DMS 273 treated with DMSO at 0.1 percent for 48 hours (cell line): ENCODE results near the gene TP53I13.
A peak's percentile ranks its signal among the peaks of the same experiment; 100 is the strongest.

ENCODE experiments used
- DNase-seq: peaks from one replicate; lab custom pipeline; 2025; lab: John Stamatoyannopoulos, UW

TP53I13 gene

GRCh38 chr17:29581583-29582253, 13.2 kb downstream of the TP53I13 start:
- no peak for DNase-seq

DNA sequence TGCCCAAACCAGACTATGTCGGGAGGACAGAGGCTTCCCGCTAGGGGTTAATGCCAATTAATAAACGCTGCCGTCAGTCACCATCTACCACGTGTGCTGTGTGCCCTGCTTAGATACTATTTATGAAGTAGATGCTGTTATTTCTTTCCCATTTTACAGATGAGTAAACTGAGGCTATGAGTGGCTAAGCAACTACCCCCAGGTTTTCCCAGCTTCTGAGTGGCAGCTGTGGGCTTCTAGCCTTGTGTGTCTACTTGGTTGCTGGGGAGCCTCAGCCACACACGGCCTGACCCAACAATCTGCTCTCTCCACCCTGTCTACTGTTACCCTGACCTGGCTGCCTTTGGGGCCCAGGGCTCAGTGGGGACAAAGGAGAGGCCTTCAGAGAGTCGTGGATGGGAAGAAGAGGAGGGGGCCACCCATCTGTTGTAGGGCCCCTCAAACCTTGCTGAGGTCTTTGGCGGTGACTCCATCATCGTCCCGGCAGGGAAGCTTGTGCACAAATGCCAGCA, 13.8 kb downstream of the TP53I13 start:
- DNase-seq, result peak; percentile 49

DNA sequence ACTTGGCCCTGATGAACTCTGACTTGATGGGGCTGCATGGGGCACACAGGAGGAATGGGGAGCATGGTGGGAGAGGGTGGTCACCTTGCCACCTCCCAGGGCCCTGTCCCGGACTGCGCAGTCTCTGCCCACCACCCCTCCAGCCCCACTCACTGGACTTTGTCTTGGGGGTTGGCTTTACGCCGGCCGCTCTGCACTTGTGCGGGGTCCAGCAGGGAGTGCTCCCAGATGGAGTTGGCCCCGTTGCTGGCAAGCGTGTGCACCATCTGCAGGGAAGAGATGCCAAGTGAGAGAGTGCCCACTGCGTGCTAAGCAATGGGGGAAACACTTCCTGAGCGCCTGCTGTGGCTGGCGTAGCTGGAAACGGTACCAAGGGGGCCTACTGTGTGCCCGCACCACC, 14.3 kb downstream of the TP53I13 start:
- no peak for DNase-seq

DNA sequence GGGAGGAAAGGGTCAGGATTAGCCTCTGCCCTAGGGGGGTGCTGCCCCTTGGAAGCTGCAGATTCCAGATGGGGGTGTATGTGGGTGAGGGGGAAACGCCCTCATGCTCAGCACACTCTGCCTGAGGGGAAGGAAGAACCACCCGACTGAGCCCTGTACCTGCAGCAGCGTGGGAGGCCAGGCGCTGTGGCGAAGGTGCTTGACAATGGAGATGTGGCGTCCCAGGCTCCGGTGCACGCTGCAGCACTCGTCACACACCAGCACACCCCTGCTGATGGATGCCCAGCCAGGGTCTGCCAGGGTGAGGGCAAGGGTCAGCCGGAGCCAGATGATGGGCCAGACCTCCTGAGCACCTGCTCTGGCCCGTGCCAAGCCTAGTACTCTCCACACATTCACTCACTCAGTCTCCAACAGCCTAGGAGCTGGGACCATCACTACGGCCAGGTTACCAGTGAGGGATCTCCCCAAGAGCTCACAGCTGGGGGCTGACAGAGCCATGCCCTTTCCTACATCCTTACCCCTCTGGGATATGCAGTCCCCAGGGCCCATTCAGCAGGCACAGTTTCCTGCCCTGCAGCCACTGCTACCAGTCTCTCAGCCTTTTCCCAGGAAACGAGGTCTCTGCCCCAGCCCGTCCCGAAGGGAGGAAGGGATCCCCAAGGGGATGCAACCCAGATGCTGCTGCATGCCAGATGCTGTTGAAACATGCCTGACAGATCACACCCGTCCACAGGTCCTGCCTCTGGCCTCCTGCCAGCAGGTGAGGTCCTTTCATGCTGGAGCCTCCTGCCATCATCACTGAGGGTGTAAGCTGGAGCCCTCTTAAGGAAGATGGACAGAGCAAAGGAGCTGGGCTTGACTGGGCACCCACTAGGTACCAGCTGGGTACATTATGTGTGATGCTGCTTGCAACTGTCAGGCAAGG, 15.1 kb downstream of the TP53I13 start:
- no peak for DNase-seq

GRCh38 chr17:29584452-29585079, 16.1 kb downstream of the TP53I13 start:
- DNase-seq, result no peak

GRCh38 chr17:29585080-29585751, 16.7 kb downstream of the TP53I13 start:
- no peak for DNase-seq

DNA sequence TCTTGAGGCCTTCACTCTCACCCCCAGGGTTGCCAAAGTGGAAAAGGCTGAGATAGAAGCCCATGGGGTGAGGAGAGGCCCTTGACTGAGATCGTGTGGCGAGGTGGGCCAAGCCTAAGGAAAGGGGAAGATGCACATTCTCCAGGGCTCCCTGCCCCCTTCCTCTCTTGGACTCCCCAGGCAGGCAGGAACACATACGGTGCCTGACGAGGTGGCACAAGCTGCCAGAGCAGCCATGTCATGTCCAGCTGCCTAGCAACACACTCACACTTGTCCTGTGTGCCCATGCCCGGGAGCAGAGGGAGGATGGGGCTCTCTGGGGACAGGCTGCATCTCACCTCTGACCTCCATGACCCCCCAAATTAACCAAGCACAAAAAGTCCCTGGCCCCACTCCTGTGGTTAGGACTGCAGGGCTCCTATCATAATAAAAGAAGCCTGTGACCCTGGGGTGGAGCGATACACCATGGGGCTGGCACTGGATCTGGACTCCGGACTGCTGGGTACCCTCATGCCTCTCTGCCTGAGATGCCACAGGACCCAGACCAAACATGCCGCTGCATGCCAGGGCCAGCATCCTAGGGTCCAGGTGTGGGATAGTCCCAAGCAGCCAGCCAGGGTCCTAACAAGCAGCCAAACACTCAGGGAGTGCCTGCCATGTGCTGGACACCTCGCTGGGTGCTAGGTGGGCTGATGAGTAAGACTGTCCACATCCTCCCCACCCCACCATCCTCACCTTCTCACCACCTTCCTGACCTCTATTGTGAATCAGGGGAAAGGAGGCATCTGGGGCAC, 18.4 kb downstream of the TP53I13 start:
- no peak for DNase-seq

DNA sequence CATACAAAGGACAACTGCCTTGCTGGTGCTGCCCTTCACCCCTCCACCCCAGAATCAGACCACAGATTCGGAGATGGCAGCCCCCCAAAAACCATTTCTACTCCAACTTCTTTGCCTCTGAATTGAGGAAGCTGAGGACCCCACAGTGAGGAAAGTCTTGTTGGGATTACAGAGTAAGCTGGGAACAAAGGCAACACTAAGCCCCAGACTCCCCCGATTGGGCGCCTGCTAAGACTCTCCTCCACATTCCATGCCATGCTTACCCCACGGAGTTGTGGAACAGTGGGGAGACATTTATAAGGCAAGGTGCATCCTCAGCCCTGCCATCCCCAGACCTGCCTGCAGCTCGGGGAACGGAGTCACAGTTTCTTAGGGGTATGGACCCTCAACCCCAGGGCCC, 19.1 kb downstream of the TP53I13 start:
- DNase-seq, result no peak

DNA sequence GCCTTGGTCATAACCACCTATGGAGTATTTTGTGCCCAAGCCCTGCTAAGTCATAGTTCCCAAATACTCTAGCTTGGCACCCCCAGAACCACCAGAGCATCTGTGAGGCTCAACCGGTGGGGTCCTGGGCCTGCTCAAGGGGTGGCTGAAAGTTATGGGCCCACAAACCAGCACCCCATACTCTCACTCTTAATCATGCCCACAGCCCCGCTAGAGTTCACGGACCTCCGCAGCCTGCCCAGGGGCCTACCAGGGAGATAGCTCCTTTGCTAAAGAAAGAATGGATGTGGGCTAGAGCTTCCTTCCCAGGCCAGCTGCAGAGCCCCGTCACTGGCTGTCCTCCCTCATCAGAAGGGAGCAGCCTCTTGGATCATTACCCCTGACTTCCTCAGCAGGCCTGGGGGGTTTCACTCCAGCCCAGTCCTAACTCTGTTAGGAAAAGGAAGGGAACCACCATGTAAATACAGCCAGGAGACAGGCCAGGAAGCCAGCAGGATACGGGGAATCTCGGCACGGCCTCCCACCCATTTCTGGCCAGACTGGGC, 19.6 kb downstream of the TP53I13 start:
- no peak for DNase-seq

DNA sequence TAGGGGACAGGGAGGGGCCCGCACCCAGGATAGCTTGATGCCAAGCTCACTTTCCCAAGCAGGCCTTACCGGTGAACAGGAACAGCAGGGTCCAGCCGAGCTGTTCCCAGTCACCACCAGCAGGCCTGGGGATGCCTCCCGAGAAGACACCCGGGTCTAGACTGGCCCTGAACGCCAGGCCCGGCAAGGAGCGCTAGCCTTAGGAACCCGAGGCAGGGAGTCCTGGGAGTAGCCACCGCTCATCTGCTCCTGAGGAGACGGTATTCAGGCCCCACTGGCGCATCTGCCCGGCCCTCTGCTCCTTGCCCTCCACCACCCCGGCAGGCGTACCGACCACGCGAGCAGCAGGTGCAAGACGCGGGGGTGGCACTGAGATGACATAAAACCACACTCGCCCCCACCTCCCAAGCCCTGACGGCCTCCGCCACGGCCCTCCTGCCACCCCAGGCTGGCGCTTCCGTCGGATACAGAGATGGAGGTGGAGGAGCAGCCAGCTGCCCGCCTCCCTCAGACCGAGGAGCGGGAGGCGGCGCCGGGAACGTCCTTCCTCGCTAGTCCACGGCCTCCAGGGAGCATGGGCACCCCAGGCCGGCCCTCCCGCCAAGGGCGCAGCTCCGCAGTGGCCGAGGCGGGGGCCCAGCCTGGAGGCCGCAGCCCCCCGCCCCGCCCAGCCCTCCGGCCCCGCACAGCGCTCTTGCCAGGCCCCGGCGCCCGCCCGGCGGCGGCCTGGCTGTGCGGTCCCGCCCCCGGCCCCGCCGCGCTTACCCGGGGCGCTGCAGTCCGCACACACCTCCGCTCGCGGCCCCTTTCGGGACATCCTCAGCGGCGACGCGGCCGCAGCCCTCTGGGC, 20.3 kb downstream of the TP53I13 start:
- DNase-seq, result no peak

GRCh38 chr17:29589524-29590410, 21.3 kb downstream of the TP53I13 start, which contains the start of gene GIT1:
Gene GIT1, minus strand, starts transcription at chr17:29589648. Its CDS starts 270 bp downstream, at chr17:29589378.
- DNase-seq, result peak; percentile 52

- DNase-seq, result peak; percentile 81
These were observed 22.1 kb downstream of the TP53I13 start for GRCh38 chr17:29590411-29591145.

- peak; percentile 82 for DNase-seq
These were observed 22.7 kb downstream of the TP53I13 start for GRCh38 chr17:29591146-29591736.

DNA sequence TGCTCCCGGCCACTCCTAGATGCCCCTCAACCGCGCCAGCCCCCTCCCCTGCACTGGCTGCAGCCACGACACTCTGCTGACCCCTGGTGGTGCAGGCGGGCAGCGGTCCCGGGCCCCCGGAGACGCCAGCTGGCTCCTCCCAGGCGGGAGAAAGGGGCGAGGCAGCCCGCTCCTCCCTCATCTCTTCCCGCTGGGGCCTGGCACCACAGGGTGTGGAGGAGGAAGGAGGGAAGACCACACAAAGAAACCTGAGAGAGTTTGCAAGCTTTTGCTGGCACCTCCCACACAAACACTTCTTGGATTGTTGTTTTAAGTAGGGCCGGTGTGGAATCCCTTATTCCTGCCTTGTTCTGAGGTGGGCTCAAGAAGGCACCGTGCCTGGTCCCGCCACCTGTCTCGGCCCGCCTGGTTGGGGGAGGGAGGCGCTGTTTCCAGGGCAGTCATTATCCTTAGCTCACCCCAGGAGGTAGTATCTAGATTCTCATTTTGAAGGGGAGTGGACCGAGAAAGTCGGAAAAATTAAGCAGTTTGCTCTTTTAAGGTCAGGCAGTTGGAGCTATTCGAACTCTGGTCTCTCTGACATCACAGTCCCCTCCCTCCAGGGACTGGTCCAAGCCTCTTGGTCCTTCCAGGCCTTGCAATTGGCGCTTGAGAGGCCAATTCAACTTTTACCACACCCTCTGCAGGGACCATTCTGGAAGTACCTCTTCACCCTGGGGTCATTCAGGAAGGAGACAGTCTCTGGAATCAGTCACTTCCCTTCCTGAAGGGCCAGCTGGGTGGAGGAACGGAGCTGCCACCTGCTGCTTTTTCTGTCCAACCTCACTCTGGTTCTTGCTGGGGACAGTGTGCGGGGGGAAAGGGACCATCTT, 23.5 kb downstream of the TP53I13 start:
- DNase-seq, result peak; percentile 89

GRCh38 chr17:29592850-29593551, 24.5 kb downstream of the TP53I13 start, which contains the start of gene ANKRD13B:
Gene ANKRD13B, plus strand, starts transcription at chr17:29593132. Its CDS starts 490 bp downstream, at chr17:29593622.
- peak; percentile 60 for DNase-seq
